GM19351 (cell line): Measurements from ENCODE around the gene TEAD2.

Experiments
- ATAC-seq: cut with Tn5 transposase; IDR thresholded peaks from one replicate; pipeline ENCODE4 v1.9.1; 2021; ENCODE audit warnings: mild to moderate bottlenecking, moderate library complexity; ENCODE audit not compliant: unreplicated experiment

Gene TEAD2

GRCh38 chr19:49362048-49362928 lies at the start of gene TEAD2:
Gene TEAD2 (minus strand): TSS chr19:49362416. CDS start chr19:49360075, 2,341 bp downstream.
- no peak for ATAC-seq

GRCh38 chr19:49411681-49412326 lies 49.6 kb upstream of the TEAD2 start:
- ATAC-seq = no peak

- ATAC-seq = no peak
These were observed 47.3 kb upstream of the TEAD2 start for GRCh38 chr19:49409441-49410029.

- ATAC-seq = no peak
These were observed 46.7 kb upstream of the TEAD2 start for GRCh38 chr19:49408816-49409440.

GRCh38 chr19:49407482-49408015 lies 45.3 kb upstream of the TEAD2 start:
- ATAC-seq = no peak

- no peak for ATAC-seq
These were observed 44.9 kb upstream of the TEAD2 start for GRCh38 chr19:49407079-49407478.

- no peak for ATAC-seq
These were observed 41.4 kb upstream of the TEAD2 start for GRCh38 chr19:49403404-49404187.

- no peak for ATAC-seq
These were observed 37.8 kb upstream of the TEAD2 start for GRCh38 chr19:49400029-49400428.

GRCh38 chr19:49398931-49399330 lies 36.7 kb upstream of the TEAD2 start:
- ATAC-seq = no peak

GRCh38 chr19:49398001-49398615 lies 35.9 kb upstream of the TEAD2 start:
- ATAC-seq = no peak

GRCh38 chr19:49396738-49397505 lies 34.7 kb upstream of the TEAD2 start:
- no peak for ATAC-seq

GRCh38 chr19:49395581-49396407 lies 33.6 kb upstream of the TEAD2 start:
- ATAC-seq = no peak

GRCh38 chr19:49393881-49394280 lies 31.7 kb upstream of the TEAD2 start:
- no peak for ATAC-seq

- no peak for ATAC-seq
These were observed 29.6 kb upstream of the TEAD2 start for GRCh38 chr19:49391581-49392399.

GRCh38 chr19:49390929-49391359 lies 28.7 kb upstream of the TEAD2 start:
- no peak for ATAC-seq

- ATAC-seq = no peak
These were observed 28.1 kb upstream of the TEAD2 start for GRCh38 chr19:49390131-49390928.

GRCh38 chr19:49389406-49389805 lies 27.2 kb upstream of the TEAD2 start:
- ATAC-seq = no peak
